NCI-H2227 (cell line): ENCODE results near the gene ANKRD6.

Experiments
- DNase-seq: peaks from one replicate; lab custom pipeline; 2025; ENCODE audit not compliant: unreplicated experiment; lab: John Stamatoyannopoulos, UW

Gene ANKRD6

GRCh38 chr6:89464295-89464694, 31.3 kb downstream of the ANKRD6 start:
- no peak for DNase-seq

- DNase-seq: no peak
These were observed 34.5 kb downstream of the ANKRD6 start for GRCh38 chr6:89467437-89467836.

- DNase-seq: no peak
These were observed 36.0 kb downstream of the ANKRD6 start for GRCh38 chr6:89468998-89469397.

GRCh38 chr6:89471287-89471867, 38.4 kb downstream of the ANKRD6 start:
- no peak for DNase-seq

- DNase-seq: no peak
These were observed 42.1 kb downstream of the ANKRD6 start for GRCh38 chr6:89475101-89475500.

GRCh38 chr6:89475634-89476033, 42.7 kb downstream of the ANKRD6 start:
- no peak for DNase-seq

GRCh38 chr6:89479897-89480296, 46.9 kb downstream of the ANKRD6 start:
- DNase-seq: no peak

- DNase-seq: no peak
These were observed 48.7 kb downstream of the ANKRD6 start for GRCh38 chr6:89481695-89482094.

GRCh38 chr6:89482126-89482525, 49.2 kb downstream of the ANKRD6 start:
- no peak for DNase-seq

- peak; percentile 22 for DNase-seq
These were observed 50.3 kb downstream of the ANKRD6 start for GRCh38 chr6:89483111-89483720.

- no peak for DNase-seq
These were observed 52.4 kb downstream of the ANKRD6 start for GRCh38 chr6:89485320-89485719.

- no peak for DNase-seq
These were observed 54.9 kb downstream of the ANKRD6 start for GRCh38 chr6:89487864-89488263.

GRCh38 chr6:89488438-89488837, 55.5 kb downstream of the ANKRD6 start:
- no peak for DNase-seq

- DNase-seq: no peak
These were observed 56.1 kb downstream of the ANKRD6 start for GRCh38 chr6:89489078-89489477.

- DNase-seq: no peak
These were observed 59.2 kb downstream of the ANKRD6 start for GRCh38 chr6:89492025-89492640.

GRCh38 chr6:89494131-89494793, 61.3 kb downstream of the ANKRD6 start:
- DNase-seq: no peak

- DNase-seq: peak; percentile 19
These were observed 63.1 kb downstream of the ANKRD6 start for GRCh38 chr6:89495961-89496535.

GRCh38 chr6:89500611-89501010, 67.7 kb downstream of the ANKRD6 start:
- DNase-seq: peak; percentile 37

GRCh38 chr6:89501222-89501621, 68.3 kb downstream of the ANKRD6 start:
- DNase-seq: no peak

GRCh38 chr6:89501753-89502152, 68.8 kb downstream of the ANKRD6 start:
- no peak for DNase-seq

GRCh38 chr6:89503641-89504040, 70.7 kb downstream of the ANKRD6 start:
- DNase-seq: no peak

GRCh38 chr6:89505847-89506246, 72.9 kb downstream of the ANKRD6 start:
- DNase-seq: no peak
